HG03039 (cell line): Measurements from ENCODE around the gene ACOXL.
"Not testable (repeated sequence)": the region's sequence is repeated elsewhere in the genome, so short reads cannot be mapped to it uniquely, and the experiment has no call there.

Experiments used
- ATAC-seq: cut with Tn5 transposase; IDR thresholded peaks from one replicate; pipeline ENCODE4 v1.9.1; 2021; ENCODE audit warnings: mild to moderate bottlenecking, moderate library complexity; ENCODE audit not compliant: unreplicated experiment

Gene ACOXL

GRCh38 chr2:110958346-110959119 lies 226.2 kb downstream of the ACOXL start:
- no peak for ATAC-seq

GRCh38 chr2:110959198-110959597 lies 226.8 kb downstream of the ACOXL start:
- no peak for ATAC-seq

GRCh38 chr2:110960281-110960680 lies 227.9 kb downstream of the ACOXL start:
- ATAC-seq, result no peak

- ATAC-seq, result no peak
Observed at GRCh38 chr2:110960954-110961353, 228.6 kb downstream of the ACOXL start.

GRCh38 chr2:110961643-110962042 lies 229.3 kb downstream of the ACOXL start:
- not testable (repeated sequence) for ATAC-seq

GRCh38 chr2:110969696-110970095 lies 237.3 kb downstream of the ACOXL start:
- ATAC-seq, result no peak

- ATAC-seq, result no peak
Observed at GRCh38 chr2:110970201-110970600, 237.8 kb downstream of the ACOXL start.

- no peak for ATAC-seq
Observed at GRCh38 chr2:110971811-110972210, 239.4 kb downstream of the ACOXL start.

- no peak for ATAC-seq
Observed at GRCh38 chr2:110973262-110973661, 240.9 kb downstream of the ACOXL start.

- ATAC-seq, result no peak
Observed at GRCh38 chr2:110977403-110977802, 245.0 kb downstream of the ACOXL start.

GRCh38 chr2:110978148-110978547 lies 245.8 kb downstream of the ACOXL start:
- ATAC-seq, result no peak

GRCh38 chr2:110978756-110979470 lies 246.5 kb downstream of the ACOXL start:
- ATAC-seq, result no peak

- no peak for ATAC-seq
Observed at GRCh38 chr2:110979471-110980338, 247.3 kb downstream of the ACOXL start.

GRCh38 chr2:110980339-110981062 lies 248.1 kb downstream of the ACOXL start:
- no peak for ATAC-seq

- ATAC-seq, result no peak
Observed at GRCh38 chr2:110983133-110983532, 250.8 kb downstream of the ACOXL start.

GRCh38 chr2:110984694-110985490 lies 252.5 kb downstream of the ACOXL start:
- ATAC-seq, result no peak

- ATAC-seq, result no peak
Observed at GRCh38 chr2:110990440-110990839, 258.1 kb downstream of the ACOXL start.

- no peak for ATAC-seq
Observed at GRCh38 chr2:110991911-110992310, 259.5 kb downstream of the ACOXL start.

GRCh38 chr2:110992886-110993285 lies 260.5 kb downstream of the ACOXL start:
- no peak for ATAC-seq
